ENCODE data around the gene PPP1R10.

GRCh38 chr6:30554962-30555815 is 61.9 kb downstream of the PPP1R10 start:
- TF ChIP-seq POLR2AphosphoS5 (IDR thresholded peaks at IDR 0.05; ENCODE audit: low read depth, low read length) (no peak), POLR2A (IDR thresholded peaks at IDR 0.05; ENCODE audit: low read depth, low read length) (no peak), TAF1 (IDR thresholded peaks at IDR 0.05; ENCODE audit: borderline replicate concordance, low read depth, low read length) (no peak)
